Gastroesophageal sphincter (tissue), 3 donors: Measurements from ENCODE around the gene PIP5K1B.

ENCODE experiments used
- CTCF ChIP-seq, 4 experiments: fragments of 200-600 bp in 2 of 4; fragments of 450-650 bp in 2 of 4; sonication (generic) in 1 of 4; IDR thresholded peaks; one replicate each; pipeline ENCODE4 v1.5.1; 2017 to 2019; ENCODE audit warnings: antibody characterized with exemption in 4 of 4, mild to moderate bottlenecking in 2 of 4, moderate library complexity in 2 of 4
- EP300 ChIP-seq: sonication (generic); formaldehyde crosslinking; IDR thresholded peaks from one replicate; pipeline ENCODE4 v1.6.1; 2017; ENCODE audit warnings: antibody characterized with exemption, mild to moderate bottlenecking
- POLR2A ChIP-seq, 2 donors: fragments of 450-650 bp; IDR thresholded peaks; one replicate each; pipeline ENCODE4 v1.6.1; 2017; ENCODE audit warnings: antibody characterized with exemption in 2 of 2, mild to moderate bottlenecking in 2 of 2, moderate library complexity in 1 of 2
- POLR2AphosphoS5 ChIP-seq: sonication (generic); formaldehyde crosslinking; IDR thresholded peaks from one replicate; pipeline ENCODE4 v1.6.1; 2017; ENCODE audit warnings: antibody characterized with exemption

DNA sequence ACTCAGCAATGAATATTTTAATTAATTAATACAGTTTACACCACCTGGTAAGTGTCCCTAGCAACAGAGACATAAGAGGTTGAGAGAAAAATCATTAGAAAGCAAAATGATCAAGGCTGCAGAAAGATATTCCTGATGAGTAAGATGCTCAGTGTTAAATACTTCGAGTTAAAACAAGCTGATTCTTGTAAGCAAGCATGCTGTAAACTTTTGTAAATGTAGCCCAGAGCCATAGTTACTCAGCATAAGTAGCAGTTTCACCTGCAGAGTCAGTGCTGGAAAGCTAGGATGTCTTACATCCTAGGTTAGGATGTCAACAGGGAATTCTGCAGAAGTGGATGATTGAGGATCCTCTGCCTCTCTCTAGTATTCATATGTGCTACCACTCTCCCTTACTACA lies 304.7 kb downstream of the PIP5K1B start:
- TF ChIP-seq POLR2AphosphoS5 (no peak), CTCF (IDR thresholded peaks at IDR 0.05) (no peak), POLR2A (IDR thresholded peaks at IDR 0.05) (no peak), EP300 (no peak)
